HG02678 (cell line): ENCODE results near the gene SCAMP4.

ENCODE experiments used
- ATAC-seq: cut with Tn5 transposase; IDR thresholded peaks from one replicate; pipeline ENCODE4 v1.9.1; 2021; ENCODE audit warnings: mild to moderate bottlenecking, moderate library complexity; ENCODE audit not compliant: unreplicated experiment

The SCAMP4 gene, protein sequence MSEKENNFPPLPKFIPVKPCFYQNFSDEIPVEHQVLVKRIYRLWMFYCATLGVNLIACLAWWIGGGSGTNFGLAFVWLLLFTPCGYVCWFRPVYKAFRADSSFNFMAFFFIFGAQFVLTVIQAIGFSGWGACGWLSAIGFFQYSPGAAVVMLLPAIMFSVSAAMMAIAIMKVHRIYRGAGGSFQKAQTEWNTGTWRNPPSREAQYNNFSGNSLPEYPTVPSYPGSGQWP

DNA sequence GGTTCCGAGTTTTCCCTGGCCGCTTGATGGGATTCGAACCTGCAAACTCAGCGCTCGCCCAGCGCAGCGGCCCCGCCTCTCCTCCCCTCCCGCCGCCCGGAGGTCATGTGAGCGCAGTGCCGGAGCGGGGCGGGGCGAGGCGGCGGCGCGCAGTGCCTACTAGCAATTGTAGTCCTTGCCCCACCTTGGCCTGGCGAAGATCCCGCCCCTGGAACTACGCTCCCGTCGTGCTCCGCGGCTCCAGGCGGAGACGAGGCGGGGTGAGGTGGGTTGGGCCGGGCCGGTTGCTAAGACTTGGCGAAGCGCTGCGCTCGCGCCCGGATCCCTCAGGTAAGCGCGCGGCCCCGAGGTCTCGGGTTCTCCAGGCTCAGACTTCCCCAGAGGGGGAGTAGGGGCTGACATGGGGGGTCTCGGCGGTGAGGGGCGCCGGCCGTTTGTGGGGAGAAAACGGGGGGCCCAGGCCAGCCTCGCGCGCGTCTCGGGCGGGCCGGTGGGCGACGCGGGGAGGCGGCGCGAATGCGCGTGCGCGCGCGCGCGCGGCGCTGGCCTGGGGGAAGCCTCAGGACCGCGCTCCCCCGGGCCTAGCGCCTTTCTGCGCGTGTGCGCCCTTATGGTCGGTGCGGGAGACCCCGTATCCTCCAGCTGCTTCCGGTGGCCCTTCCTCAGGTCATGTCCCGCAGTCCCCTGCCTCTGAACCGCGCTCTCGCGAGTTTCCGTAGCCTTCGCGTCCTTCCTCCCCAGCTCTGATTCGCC lies at the start of gene SCAMP4, which contains the start of gene ADAT3:
SCAMP4 (plus strand) TSS at position 290 of the 753 bp plus-strand sequence. CDS start 9,621 bp downstream, outside the sequence.
ADAT3 (plus strand) TSS at position 290 of the 753 bp plus-strand sequence. CDS start 6,649 bp downstream, outside the sequence.
- ATAC-seq: peak; percentile 84

DNA sequence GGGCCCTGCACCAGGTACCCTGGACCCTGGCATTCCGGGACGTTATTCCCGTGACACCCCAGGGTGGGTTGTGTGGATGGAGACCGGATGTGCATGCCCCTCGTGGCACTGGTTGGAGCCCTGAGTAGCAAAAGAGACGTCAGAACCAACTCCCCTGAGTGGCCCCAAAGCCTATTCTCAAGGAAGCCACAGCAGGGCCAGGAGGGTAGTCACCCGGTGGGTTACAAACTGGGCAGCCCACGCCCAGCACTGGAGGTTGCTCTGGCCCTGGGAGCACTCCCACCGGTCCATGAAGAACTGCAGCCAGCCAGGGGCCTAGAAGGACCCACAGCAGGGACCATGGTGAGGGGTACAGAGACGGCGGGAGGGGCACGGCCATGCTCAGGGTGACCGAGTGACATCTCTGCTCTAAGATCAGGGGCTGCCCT lies 49.4 kb upstream of the SCAMP4 start:
- ATAC-seq: no peak

DNA sequence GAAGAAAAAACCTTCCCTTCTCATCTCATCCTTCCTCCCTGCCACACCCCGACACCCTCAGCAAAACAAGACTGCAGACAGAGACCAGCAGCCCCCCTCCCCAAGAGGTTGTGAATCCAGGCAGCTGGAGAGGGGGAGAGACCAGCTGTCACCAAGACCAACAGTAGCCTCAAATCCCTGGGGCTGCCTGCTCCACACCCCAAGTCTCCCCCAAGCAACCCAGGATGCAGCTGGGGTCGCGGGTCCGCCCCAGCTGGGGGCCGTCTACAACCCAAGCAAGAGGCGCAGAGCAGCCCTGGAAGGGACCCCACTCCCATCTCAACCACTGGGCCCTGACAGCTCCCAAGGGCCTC lies 48.9 kb upstream of the SCAMP4 start:
- no peak for ATAC-seq

DNA sequence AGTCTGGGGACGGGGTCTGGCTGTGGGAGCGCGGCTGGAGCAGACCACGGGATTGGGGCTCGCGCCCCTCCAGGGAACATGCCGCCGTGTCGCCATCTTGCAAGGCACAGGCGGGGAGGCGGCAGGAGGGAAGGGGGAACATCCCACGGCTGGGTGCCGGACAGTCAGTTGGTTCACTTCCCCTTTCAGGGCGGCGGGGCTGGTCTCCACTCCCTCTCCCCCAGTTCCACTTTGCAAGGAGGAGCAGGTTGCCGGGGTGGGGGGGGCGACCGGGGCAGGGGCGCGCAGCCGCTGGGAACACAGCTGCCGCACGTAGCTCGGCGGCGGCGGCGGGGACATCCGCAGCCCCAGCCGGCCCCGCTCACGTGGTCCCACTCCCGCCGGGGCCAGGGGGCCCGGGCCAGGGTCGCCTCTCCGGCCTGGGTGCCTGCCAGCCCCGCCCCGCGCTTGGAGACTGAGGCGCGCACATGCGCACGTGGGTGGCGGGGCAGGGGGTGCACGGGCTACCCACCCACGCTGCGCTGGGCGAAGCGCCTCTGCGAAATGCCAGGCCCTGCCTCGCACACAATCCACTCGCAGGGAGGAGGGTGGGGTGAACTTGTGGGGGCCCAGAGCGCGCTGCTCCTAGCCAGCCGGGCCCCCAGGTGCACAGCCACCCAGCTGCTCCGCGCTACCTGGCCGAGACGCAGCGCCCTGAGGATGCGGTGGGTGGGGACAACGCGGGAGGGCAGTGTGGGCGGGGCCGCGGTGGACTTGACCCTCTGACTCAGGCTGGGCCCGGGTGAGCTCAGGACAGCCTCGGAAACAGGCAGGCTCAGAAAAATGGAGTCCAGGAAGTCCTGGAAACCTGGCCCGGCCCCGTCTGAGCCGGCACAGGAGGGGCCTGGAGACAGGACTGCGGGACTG lies 48.2 kb upstream of the SCAMP4 start:
- no peak for ATAC-seq

DNA sequence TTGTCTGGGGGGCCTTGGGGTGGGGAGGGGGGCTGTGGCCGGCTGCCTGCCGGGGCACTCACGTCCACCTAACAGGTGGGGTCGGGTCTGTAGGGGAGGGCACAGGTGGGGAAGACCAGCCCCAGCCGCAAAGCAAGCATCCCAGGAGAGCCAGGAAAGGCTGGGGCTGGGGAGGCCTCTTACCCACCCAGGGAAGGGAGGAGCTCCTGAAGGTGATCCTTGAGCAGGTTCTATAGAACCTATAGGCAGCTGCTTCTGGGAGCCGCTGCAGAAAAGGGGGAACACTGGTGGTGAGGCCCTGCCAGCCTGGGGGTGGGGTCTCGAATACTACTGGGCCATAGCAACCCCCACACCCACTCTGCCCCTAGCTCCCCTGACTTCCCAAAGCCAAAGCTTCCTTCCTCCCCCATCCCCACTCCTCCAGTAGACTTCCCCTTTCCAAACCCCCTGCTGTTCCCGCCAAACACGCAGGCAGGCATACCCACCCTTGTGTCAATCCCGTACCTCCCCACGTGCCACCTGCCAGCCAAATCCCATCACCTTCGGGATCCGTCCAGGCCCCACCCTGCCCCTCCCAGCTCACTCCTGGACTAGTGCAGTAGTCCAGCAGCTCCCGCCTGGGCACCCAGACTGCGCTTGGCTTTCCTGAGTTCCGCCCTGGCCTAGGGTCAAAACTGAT lies 47.4 kb upstream of the SCAMP4 start:
- ATAC-seq: no peak

DNA sequence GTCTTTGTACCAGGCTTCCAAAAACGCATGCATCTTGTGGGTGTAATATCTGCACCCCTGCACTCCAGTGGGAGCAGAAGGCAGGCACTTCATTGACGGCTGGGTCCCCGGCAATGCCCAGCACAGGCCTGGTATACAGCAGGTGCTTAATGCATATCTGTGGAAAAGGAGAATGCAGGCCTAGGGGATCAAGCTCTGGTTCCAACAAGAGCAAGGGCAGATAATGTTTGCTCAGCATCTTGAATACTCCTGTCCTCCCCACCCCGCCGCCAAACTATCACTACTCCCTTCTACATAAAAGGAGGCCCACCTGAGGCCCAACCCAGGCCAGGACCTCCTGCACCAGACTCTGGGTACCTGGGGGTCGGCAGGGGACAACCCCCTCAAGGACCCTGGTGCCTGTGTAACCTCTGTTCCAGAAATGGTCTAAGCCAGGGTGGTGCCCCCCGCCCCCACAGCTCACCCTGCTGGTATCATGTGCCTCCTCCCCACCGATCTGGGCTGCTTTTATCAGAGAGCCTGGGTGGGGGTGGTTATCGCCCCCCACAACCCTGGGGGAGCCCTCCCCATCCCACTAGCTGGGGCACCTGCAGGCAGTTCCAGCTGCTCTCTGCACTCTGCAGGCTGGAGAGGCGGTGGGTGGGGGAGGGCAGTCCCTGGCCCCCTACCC lies 46.7 kb upstream of the SCAMP4 start:
- no peak for ATAC-seq

DNA sequence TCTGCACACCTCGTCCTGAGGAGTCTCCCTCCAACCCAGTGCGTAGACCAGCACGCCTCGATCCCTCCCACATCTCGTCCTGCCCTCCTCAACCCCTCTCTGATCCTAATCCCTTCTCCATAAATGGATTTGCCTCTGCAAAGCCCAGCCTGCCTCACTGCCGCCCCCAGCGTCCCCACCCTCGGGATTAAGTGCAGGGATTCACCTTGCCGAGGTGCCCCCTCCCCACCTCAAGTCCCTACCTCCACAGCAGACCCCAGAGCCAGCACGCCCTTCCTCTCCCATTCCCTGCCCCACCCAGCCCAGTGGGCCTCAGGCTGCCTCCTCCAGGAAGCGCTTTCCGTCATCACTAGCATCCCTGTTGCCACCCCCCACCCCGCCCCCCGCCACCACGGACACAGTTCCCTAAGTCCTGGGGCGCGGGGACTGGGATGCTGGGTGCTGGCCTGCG lies 45.8 kb upstream of the SCAMP4 start:
- no peak for ATAC-seq

DNA sequence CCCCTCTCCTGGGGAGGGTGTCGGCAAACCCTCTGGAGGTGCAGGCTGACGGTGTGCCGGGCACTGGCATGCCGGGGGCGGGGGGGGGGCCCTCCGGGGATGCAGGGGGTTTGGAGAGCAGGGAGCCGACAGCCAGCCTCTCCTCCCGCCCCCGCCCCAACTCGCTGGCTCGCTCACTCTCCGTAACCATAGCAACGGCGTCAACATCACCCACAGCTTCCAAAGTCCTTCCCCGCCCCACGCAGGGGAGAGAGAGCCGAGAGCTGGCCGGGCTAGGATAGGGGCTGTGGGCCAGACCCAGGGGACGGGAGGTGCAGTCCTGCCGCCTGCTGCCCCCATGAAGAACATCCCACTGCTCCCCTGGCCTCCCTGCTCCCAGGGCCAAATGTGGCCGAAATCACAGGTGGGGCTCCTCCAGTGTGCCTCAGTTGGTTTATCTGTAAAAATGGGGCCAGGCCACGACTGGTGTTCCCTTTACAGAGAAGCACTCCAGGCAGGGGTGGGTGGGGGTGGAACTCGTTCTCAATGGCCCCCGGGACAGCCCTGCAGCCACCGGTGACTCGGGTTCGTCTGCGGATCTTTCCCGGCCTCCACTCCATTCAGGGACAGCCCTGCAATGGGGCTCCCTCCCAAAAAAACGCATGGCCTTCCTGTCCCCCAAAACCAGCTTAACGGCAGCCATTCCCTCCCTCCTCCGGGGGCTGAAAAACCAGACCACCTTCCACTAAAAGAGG lies 45.0 kb upstream of the SCAMP4 start:
- no peak for ATAC-seq

DNA sequence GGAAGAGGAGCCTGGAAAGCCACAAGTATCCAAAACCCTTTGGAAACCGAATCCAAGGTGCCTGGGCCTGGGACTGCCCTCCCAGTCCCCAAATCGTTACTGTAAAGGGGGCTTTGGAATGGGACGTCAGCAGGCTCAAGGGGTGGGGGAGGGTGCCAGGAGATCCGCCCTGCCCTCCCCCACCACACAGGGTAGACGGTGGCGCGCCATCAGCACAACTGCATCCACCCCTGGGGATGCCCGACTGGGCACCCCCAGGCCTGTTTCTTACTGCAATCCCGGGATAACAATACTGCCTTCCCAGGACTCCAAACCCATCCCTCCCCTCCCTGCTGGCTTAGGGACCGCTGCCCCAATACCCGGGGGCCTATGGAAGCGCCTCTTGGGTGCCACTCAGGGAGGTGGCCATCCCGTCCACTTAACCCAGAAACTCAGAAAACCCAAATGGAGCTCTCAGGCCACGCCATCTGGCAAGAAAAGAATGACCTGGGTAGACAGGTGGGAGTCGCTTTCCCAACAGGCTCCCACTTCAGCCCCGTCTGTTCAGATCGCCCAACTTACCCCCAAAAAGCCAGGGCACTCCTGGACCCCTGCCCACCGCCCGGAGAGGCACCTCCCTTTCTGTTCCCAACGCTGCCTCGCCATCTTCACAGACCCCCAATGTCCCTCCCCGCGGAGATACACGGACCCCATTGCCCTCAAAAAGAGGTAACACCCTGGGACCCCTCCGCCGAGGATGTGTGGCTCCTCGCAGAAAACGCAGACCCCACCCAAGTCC lies 44.2 kb upstream of the SCAMP4 start:
- no peak for ATAC-seq

DNA sequence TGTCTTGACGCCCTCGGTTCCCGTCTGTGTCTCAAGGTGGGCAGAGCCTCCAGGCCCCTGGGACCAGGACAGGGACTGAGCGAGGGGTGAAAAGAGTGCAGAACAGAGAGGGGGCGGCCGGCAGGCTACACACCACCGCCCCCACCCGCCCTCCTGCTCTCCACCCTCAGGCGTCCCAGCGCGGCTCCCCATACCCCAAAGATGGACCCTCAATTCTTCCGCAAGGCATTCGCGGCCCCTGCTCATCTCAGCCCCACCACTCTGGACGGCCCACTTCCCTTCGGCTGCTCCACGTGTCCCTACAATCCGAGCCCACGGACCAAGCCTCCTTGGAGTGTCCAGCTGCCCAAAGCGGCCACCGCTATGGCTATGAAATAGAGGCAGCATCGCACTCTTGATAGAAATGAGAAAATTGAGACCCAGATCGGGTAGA lies 43.6 kb upstream of the SCAMP4 start:
- ATAC-seq: no peak

DNA sequence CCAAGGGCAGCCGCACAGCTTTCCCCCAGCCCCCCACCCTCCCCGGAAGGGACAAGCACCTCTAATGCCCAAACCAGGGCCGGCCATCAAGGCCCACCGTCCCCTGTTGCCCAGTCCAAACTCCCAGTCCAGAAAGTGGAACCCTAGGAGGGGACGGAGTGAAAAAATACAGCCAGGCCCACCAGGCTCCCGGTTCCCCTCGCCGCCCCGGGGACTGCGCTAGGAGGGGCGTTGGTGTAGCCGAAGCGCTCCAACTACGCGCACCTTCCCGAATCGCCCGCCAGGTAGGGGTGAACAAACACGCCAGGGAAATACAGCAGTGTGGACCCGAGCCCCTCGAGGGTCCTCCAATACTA lies 43.2 kb upstream of the SCAMP4 start:
- ATAC-seq: no peak

DNA sequence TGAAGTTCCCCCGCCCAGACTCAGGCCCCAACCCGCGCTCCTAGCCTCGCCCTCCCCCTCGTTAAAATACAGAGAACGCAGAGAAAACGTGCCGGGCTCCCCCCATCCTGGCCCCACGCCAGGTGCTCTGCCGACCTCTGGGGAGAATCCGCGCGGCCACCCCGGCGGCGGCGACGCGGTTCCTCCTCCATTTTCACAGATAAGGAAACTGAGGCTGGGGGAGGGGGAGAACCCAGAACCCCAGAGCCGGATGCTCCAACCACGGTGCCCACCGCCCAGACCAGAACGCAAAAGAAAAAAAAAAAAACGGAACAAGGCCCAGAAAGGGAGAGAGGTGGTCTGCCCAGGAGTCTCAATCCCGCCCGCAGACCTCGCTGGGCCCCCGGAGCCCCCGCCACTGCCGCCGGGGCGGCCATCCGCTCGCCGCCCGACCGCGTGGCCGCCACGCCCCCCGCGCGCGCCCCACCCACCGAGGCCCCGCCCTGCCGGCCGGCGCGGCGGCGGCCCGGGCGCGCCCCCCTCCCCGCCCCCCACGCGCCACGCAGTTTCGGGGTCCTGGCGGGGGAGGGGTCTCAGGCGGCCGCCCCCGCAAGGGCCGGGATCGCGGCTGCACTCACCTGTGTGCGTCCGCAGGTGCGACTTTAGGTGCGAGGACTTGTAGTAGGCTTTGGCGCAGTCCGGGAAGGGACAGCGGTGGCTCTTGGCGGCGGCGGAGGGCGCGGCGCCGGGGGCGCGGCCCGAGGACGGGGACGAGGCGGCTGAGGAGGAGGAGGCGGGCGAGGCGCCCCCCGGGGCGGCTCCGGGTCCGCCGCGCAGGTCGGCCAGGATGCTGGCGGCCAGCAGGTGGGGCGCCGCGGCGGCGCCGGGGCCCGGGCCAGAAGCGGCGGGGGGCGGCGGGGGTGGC lies 42.5 kb upstream of the SCAMP4 start:
- ATAC-seq: peak; percentile 2

DNA sequence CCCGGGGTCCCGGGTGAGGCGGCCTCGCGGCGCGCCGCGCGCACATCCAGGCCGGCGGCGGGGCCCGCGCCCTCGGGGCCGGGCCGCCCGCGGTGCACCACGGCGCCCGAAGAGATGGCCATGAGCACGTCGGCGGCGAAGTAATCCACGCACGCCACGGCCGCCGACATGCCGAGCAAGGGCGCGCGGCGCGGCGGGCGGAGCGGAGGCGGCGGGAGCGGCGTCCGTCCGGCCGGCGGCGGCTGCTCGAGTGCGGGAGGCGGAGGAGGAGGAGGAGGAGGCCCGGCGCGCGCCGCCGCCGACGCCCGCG lies 41.9 kb upstream of the SCAMP4 start, which contains the start of gene KLF16:
KLF16 (minus strand) TSS at position 252 of the 310 bp plus-strand sequence; CDS start at position 170, 82 bp downstream.
- no peak for ATAC-seq

DNA sequence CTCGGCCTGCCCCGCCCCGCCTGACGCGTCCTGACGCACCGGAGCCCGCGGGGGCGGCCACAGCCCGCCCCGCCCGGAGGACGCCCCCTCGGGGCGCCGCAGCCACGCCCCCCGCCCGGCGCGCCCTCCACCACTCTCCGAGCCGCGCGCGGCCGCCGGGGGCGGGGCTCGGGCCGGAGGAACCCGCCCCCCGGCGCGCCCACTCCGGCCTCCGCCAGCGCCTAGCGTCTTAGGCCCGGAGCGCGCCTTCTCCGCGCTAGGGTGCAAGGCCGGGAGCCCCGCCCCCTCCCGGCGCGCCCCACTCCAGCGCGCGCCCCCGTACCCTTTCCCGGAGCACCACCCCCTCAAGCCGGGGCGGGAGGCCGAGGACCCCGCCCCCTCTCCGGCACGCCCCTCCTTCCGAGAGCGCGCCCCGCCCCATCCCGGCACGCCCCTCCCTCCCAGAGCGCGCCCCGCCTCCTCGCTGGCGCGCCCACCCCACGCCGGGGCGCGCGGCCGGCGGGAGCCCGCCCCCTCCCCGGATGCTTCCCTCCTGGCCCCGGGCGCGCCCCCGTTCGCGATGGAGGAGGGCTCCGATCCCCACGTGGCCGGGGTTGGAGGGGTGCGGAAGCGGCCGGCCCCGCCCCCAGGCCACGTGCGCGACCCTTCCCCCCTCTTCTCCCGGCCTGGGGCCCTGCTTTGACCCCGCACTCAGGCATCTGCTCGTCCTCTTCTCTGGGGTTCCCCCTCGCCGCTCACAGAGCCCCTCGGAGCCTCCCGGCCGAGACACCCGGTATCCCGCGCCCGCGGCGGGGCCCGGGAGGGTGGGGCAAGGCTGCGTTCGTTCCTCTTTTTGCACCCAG lies 41.3 kb upstream of the SCAMP4 start:
- ATAC-seq: peak; percentile 61

DNA sequence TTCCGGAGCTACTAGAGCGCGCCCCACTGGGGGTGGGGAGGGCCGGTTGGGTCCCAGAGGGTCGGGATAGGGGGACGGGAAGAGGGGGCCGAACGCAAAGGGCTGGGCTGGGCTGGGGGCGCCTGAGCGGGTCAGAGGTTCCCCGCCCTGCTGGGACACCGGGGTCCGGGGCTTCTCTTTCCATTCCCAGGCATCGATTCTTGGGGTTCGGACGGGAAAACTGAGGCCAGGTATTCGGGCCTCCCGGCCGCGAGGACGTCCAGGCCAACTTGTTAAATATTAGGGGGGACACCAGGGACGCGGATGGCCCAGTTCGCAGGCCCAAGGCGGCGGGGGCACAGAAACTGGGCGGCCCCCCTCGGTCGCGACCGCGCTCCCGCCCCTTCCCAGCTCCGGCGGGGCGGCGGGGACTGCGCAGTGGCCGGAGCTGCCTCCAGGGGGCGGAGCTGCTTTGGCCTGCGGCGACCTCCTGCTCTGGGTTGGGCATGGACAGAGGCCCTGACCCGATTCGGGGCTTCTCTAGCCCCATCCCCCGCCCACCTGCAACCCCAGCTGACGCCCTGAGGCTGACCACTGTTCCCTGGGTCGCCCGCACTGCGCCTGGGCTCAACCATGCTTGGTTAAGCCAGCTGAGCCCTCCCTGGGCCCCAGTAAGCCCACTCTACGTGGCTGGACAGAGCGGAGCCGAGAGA lies 40.6 kb upstream of the SCAMP4 start:
- ATAC-seq: peak; percentile 24
